Activated T-cell treated with anti-CD3 and anti-CD28 coated beads for 48 hours (primary cell): ENCODE measurements around the gene NOA1.
"Not testable (repeated sequence)": the region's sequence is repeated elsewhere in the genome, so short reads cannot be mapped to it uniquely, and the experiment has no call there.

Source experiments
- DNase-seq: peaks from one replicate; pipeline ENCODE4 v3.0.0-alpha.2; 2020; ENCODE audit warnings: low read depth

NOA1 gene

DNA sequence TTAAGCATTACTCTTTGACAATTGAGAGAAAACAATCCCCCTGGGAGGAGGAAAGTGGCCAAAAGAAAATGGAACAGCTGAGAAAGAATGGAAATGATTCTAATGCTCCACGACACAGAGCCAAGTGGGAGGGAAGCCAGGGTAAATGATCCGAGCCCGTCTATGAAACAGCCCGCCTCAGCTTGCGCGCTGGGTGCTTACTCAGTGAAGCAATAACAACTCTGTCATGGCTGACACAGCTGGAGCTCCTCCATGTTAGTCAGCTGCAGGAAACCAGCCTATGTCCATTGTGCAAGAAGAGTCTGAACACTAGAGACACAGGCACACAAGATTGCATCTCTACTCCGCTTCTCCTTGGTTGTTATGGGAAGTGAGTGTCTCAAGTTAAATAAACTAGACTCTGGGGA is 19.3 kb downstream of the NOA1 start:
- no peak for DNase-seq

- no peak for DNase-seq
Observed at GRCh38 chr4:56953680-56954520, 23.5 kb downstream of the NOA1 start.

DNA sequence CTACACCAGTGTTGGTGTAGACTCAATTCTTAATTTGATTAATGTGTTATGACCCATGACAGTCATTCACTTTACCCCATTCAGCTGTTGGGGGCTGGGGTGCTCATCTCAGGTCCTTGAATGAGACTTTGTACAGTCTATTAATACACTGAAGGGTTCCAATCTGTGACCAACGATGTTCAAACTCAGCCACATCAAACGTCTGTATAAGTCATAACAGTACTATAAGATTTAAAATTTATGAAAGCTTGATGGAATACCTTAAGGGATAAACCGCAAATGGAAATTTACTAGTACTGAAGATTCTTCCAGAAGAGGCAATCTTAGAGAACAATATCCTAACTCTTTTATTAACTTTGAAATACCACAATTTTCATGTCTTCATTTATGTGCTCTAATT is 36.0 kb downstream of the NOA1 start:
- DNase-seq, result no peak

DNA sequence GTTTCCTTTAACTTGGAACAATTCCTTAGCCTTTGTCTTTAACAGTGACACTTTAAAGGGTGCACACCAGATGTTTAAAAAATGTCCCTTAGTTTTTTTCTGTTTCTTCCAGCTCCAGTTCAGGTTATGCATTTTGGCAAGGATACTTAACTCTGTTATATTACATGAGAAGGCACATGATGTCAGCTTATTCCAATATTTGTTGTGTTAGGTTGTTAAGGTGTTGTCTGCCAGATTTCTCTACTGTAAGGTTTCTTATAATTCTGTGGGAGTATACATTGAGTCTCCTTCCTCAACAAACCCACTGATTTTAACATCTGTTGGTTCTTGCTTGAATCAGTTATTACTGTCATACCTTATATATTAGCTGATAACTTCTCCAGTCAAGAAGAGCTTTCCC is 36.4 kb downstream of the NOA1 start:
- DNase-seq, result no peak

GRCh38 chr4:56940403-56940802 is 37.0 kb downstream of the NOA1 start:
- no peak for DNase-seq

DNA sequence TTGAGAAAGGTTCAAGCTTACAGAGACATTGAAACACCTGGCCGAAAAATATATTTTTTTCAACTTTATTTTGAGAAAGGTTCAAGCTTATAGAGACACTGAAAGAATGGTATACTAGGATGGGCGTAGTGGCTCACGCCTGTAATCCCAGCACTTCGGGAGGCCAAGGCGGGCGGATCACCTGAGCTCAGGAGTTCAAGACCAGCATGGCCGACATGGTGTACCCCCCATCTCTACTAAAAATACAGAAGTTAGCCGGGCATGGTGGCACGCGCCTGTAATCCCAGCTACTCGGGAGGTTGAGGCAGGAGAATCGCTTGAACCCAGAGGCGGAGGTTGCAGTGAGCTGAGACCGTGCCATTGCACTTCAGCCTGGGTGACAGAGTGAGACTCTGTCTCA is 37.6 kb downstream of the NOA1 start:
- DNase-seq, result not testable (repeated sequence)

- DNase-seq, result no peak
Observed at GRCh38 chr4:56937262-56937661, 40.1 kb downstream of the NOA1 start.

DNA sequence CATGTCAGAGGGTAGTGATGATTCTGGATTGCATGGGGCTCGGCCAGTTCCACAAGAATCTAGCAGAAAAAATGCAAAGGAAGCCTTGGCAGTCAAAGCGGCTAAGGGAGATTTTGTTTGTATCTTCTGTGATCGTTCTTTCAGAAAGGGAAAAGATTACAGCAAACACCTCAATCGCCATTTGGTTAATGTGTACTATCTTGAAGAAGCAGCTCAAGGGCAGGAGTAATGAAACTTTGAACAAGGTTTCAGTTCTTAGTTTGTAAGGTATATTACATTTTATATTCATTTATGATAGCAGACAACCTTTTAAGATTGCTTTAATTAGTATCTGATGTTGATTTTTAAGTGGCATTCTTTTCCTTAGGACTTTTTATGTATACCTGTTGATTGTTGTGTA is 45.5 kb downstream of the NOA1 start:
- no peak for DNase-seq

- no peak for DNase-seq
Observed at GRCh38 chr4:56930638-56931037, 46.8 kb downstream of the NOA1 start.

- DNase-seq, result no peak
Observed at GRCh38 chr4:56927196-56927595, 50.2 kb downstream of the NOA1 start.

DNA sequence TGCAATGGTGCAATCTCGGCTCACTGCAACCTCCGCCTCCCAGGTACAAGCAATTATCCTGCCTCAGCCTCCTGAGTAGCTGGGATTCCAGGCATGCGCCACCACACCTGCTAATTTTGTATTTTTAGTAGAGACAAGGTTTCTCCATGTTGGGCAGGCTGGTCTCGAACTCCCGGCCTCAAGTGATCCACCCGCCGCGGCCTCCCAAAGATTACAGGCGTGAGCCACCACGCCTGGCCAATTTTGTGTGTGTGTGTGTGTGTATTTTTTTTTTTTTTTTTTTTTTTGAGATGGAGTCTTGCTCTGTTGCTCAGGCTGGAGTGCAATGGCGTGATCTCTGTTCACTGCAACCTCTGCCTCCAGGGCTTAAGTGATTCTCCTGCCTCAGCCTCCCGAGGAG is 62.4 kb downstream of the NOA1 start:
- not testable (repeated sequence) for DNase-seq

DNA sequence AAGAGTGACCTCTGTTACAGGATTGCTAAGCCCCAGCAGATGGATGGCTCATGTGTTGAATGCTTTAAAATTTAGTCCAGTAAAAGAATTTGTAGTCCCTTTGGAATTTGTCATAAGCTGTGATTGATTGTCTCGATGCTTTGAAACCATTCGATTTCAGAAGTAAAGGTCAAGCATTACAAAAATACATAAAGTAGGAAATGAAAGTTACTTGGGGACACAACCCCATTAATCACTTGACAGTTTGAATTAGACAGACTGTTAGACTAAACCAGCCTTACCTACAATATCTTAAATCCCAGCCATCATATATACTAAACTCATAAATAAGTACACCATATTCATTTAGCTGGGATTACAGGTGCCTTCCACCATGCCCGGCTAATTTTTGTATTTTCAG is 63.1 kb downstream of the NOA1 start:
- DNase-seq, result no peak
